HepG2 (cell line): ENCODE data around the gene RNF4.

Experiments
- ATF3 ChIP-seq: sonication (generic); formaldehyde crosslinking; IDR thresholded peaks from 2 replicates; pipeline ENCODE4 v1.4.0; 2020; ENCODE audit warnings: missing genetic modification reagents
- KDM6A ChIP-seq: IDR thresholded peaks from 2 replicates; pipeline ENCODE4 v1.6.1; 2016; ENCODE audit warnings: low read depth
- PHF21A ChIP-seq: sonication (generic); formaldehyde crosslinking; IDR thresholded peaks from 2 replicates; pipeline ENCODE4 v1.5.0; 2020; ENCODE audit warnings: mild to moderate bottlenecking, missing genetic modification reagents
- POLR2A ChIP-seq, 2 experiments: IDR thresholded peaks; 2 replicates each; pipeline ENCODE4 v1.6.1; 2011; ENCODE audit warnings: low read depth in 2 of 2, low read length in 2 of 2, mild to moderate bottlenecking in 1 of 2, moderate library complexity in 1 of 2; ENCODE audit not compliant: insufficient read depth in 1 of 2
- POLR2AphosphoS5 ChIP-seq: IDR thresholded peaks from 2 replicates; pipeline ENCODE4 v1.6.1; 2012; ENCODE audit warnings: low read depth, low read length
- TBX3 ChIP-seq: fragments of 450-650 bp; IDR thresholded peaks from 2 replicates; pipeline ENCODE4 v1.6.1; 2017; ENCODE audit warnings: antibody characterized with exemption, mild to moderate bottlenecking, inconsistent platforms, borderline replicate concordance
- XBP1 ChIP-seq: sonication (generic); formaldehyde crosslinking; IDR thresholded peaks from 2 replicates; pipeline ENCODE4 v1.5.0; 2020; ENCODE audit warnings: missing genetic modification reagents
- ZFX ChIP-seq: sonication (generic); formaldehyde crosslinking; IDR thresholded peaks from 2 replicates; pipeline ENCODE4 v1.4.0; 2020; ENCODE audit warnings: mild to moderate bottlenecking, low read depth, missing genetic modification reagents, moderate library complexity
- ZNF263 ChIP-seq: sonication (generic); formaldehyde crosslinking; IDR thresholded peaks from 2 replicates; pipeline ENCODE4 v1.4.0; 2020; ENCODE audit warnings: missing genetic modification reagents
- ZNF354B ChIP-seq: sonication (generic); formaldehyde crosslinking; IDR thresholded peaks from 2 replicates; pipeline ENCODE4 v1.8.0; 2022; ENCODE audit warnings: mild to moderate bottlenecking, missing genetic modification reagents
- ZNF589 ChIP-seq: sonication (generic); formaldehyde crosslinking; conservative IDR thresholded peaks from 2 replicates; pipeline ENCODE4 v1.8.0; 2022; ENCODE audit warnings: mild to moderate bottlenecking, moderate library complexity, missing genetic modification reagents
- ZNF644 ChIP-seq: IDR thresholded peaks from 2 replicates; pipeline ENCODE4 v1.6.1; 2016; ENCODE audit warnings: low read depth
- TF ChIP-seq, protein P1 (sequence below): IDR thresholded peaks from 2 replicates; pipeline ENCODE4 v1.6.1; 2016
- TF ChIP-seq, protein P2 (sequence below): sonication (generic); formaldehyde crosslinking; conservative IDR thresholded peaks from 2 replicates; pipeline ENCODE4 v1.8.0; 2022; ENCODE audit warnings: missing genetic modification reagents

DNA sequence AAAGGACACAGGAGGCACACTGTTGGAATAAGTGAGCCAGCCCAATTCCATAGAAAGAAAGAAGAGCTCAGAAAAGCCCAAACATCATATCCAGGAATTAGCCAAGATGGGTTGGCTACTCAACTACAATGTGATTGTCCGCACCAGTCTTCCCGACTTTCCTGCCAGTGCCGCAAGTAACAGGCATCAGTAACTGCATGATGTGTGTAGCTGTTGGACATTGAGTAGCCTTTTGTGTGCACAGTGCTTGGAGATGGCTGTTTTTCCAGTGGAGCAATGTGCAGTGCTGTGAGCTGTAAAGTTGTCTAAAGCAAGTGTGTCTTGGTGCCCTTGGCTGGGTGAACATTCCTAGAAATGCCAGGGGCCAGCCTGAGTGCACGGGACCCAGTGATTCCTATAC, 38.4 kb downstream of the RNF4 start:
- TF ChIP-seq, protein P1, sequence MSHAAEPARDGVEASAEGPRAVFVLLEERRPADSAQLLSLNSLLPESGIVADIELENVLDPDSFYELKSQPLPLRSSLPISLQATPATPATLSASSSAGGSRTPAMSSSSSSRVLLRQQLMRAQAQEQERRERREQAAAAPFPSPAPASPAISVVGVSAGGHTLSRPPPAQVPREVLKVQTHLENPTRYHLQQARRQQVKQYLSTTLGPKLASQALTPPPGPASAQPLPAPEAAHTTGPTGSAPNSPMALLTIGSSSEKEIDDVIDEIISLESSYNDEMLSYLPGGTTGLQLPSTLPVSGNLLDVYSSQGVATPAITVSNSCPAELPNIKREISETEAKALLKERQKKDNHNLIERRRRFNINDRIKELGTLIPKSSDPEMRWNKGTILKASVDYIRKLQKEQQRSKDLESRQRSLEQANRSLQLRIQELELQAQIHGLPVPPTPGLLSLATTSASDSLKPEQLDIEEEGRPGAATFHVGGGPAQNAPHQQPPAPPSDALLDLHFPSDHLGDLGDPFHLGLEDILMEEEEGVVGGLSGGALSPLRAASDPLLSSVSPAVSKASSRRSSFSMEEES (CRISPR knock-in tag): no peak
- TF ChIP-seq ZNF263 (no peak), ZNF354B (CRISPR knock-in tag) (no peak), ZFX (no peak), KDM6A (CRISPR knock-in tag) (no peak), POLR2AphosphoS5 (no peak), PHF21A (CRISPR knock-in tag) (no peak), POLR2A (IDR thresholded peaks at IDR 0.05; ENCODE audit: insufficient read depth in 1 of 2, low read depth in 2 of 2, low read length in 2 of 2) (no peak), ZNF644 (CRISPR knock-in tag) (no peak), ZNF589 (CRISPR knock-in tag) (no peak), TBX3 (no peak), XBP1 (no peak), ATF3 (CRISPR knock-in tag) (no peak)
- TF ChIP-seq, protein P2, sequence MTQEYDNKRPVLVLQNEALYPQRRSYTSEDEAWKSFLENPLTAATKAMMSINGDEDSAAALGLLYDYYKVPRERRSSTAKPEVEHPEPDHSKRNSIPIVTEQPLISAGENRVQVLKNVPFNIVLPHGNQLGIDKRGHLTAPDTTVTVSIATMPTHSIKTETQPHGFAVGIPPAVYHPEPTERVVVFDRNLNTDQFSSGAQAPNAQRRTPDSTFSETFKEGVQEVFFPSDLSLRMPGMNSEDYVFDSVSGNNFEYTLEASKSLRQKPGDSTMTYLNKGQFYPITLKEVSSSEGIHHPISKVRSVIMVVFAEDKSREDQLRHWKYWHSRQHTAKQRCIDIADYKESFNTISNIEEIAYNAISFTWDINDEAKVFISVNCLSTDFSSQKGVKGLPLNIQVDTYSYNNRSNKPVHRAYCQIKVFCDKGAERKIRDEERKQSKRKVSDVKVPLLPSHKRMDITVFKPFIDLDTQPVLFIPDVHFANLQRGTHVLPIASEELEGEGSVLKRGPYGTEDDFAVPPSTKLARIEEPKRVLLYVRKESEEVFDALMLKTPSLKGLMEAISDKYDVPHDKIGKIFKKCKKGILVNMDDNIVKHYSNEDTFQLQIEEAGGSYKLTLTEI (CRISPR knock-in tag): no peak
